ENCODE results near the gene TCP11L2. TPM values are rescaled to one million over a fixed set of nuclear protein-coding genes. Genes with fewer than 3 reads are reported as not detected.
"Not testable (repeated sequence)": the region's sequence is repeated elsewhere in the genome, so short reads cannot be mapped to it uniquely, and the experiment has no call there.

The TCP11L2 gene
- polyA plus RNA-seq, 2 donors, result 10.6 to 19.4 TPM

- 36 to 42% methylated on average over 7 of the region's 7 CpGs for WGBS, 2 donors
- no peak overlapping the region for H3K27ac ChIP-seq (ENCODE audit: low read depth in 2 of 2, low read length in 1 of 2)
- no peaks in the 10 kb centered on the region for H3K27me3 ChIP-seq (ENCODE audit: control insufficient read depth in 1 of 2, insufficient read depth in 2 of 2, low read length in 2 of 2)
- no peak overlapping the region for H3K4me3 ChIP-seq (ENCODE audit: low read depth in 1 of 2, low read length in 2 of 2)
- no peaks in the 10 kb centered on the region for H3K9me3 ChIP-seq (ENCODE audit: control insufficient read depth in 2 of 2, insufficient read depth in 1 of 2, low read depth in 1 of 2, low read length in 1 of 2)
- H3K36me3 ChIP-seq (ENCODE audit: control insufficient read depth in 2 of 2, insufficient read depth in 2 of 2, low read length in 1 of 2), result no peaks in the 10 kb centered on the region
- H3K4me1 ChIP-seq (ENCODE audit: control insufficient read depth in 2 of 2, insufficient read depth in 2 of 2, low read length in 1 of 2), result peaks cover 0 to 5% of the 10 kb centered on the region in 2 donors
These were observed 20.0 kb upstream of the TCP11L2 start for GRCh38 chr12:106282457-106283097.

GRCh38 chr12:106284358-106285105 is 18.0 kb upstream of the TCP11L2 start:
- H3K4me3 ChIP-seq (ENCODE audit: low read depth in 1 of 2, low read length in 2 of 2), result no peak overlapping the region
- H3K4me1 ChIP-seq (ENCODE audit: control insufficient read depth in 2 of 2, insufficient read depth in 2 of 2, low read length in 1 of 2), result peaks cover 2 to 4% of the 10 kb centered on the region in 2 donors
- no peaks in the 10 kb centered on the region for H3K27me3 ChIP-seq (ENCODE audit: control insufficient read depth in 1 of 2, insufficient read depth in 2 of 2, low read length in 2 of 2)
- H3K36me3 ChIP-seq (ENCODE audit: control insufficient read depth in 2 of 2, insufficient read depth in 2 of 2, low read length in 1 of 2), result no peaks in the 10 kb centered on the region
- peak overlapping the region in 1 of 2 donors; percentile 63 for H3K27ac ChIP-seq (ENCODE audit: low read depth in 2 of 2, low read length in 1 of 2)
- H3K9me3 ChIP-seq (ENCODE audit: control insufficient read depth in 2 of 2, insufficient read depth in 1 of 2, low read depth in 1 of 2, low read length in 1 of 2), result no peaks in the 10 kb centered on the region
- WGBS, 2 donors, result 39 to 58% methylated on average over 10 of the region's 10 CpGs

- 70 to 74% methylated on average over 4 of the region's 4 CpGs for WGBS, 2 donors
- H3K36me3 ChIP-seq (ENCODE audit: control insufficient read depth in 2 of 2, insufficient read depth in 2 of 2, low read length in 1 of 2), result no peaks in the 10 kb centered on the region
- peaks cover 2 to 4% of the 10 kb centered on the region in 2 donors for H3K4me1 ChIP-seq (ENCODE audit: control insufficient read depth in 2 of 2, insufficient read depth in 2 of 2, low read length in 1 of 2)
- no peaks in the 10 kb centered on the region for H3K9me3 ChIP-seq (ENCODE audit: control insufficient read depth in 2 of 2, insufficient read depth in 1 of 2, low read depth in 1 of 2, low read length in 1 of 2)
- no peaks in the 10 kb centered on the region for H3K27me3 ChIP-seq (ENCODE audit: control insufficient read depth in 1 of 2, insufficient read depth in 2 of 2, low read length in 2 of 2)
- H3K4me3 ChIP-seq (ENCODE audit: low read depth in 1 of 2, low read length in 2 of 2), result no peak overlapping the region
- H3K27ac ChIP-seq (ENCODE audit: low read depth in 2 of 2, low read length in 1 of 2), result peak overlapping the region in 1 of 2 donors; percentile 40
These were observed 16.6 kb upstream of the TCP11L2 start for GRCh38 chr12:106285982-106286381.

GRCh38 chr12:106286576-106287162 is 15.9 kb upstream of the TCP11L2 start:
- H3K4me3 ChIP-seq (ENCODE audit: low read depth in 1 of 2, low read length in 2 of 2); H3K27me3 ChIP-seq (ENCODE audit: control insufficient read depth in 1 of 2, insufficient read depth in 2 of 2, low read length in 2 of 2); H3K36me3 ChIP-seq (ENCODE audit: control insufficient read depth in 2 of 2, insufficient read depth in 2 of 2, low read length in 1 of 2); H3K4me1 ChIP-seq (ENCODE audit: control insufficient read depth in 2 of 2, insufficient read depth in 2 of 2, low read length in 1 of 2); H3K9me3 ChIP-seq (ENCODE audit: control insufficient read depth in 2 of 2, insufficient read depth in 1 of 2, low read depth in 1 of 2, low read length in 1 of 2): not testable (repeated sequence)
- peak overlapping the region in 1 of 2 donors; percentile 42 for H3K27ac ChIP-seq (ENCODE audit: low read depth in 2 of 2, low read length in 1 of 2)
- WGBS, 2 donors, result 75 to 76% methylated on average over 14 of the region's 14 CpGs

- Histone ChIP-seq H3K27me3 (ENCODE audit: control insufficient read depth in 1 of 2, insufficient read depth in 2 of 2, low read length in 2 of 2) (no peaks in the 10 kb centered on the region), H3K4me1 (ENCODE audit: control insufficient read depth in 2 of 2, insufficient read depth in 2 of 2, low read length in 1 of 2) (peaks cover 2 to 4% of the 10 kb centered on the region in 2 donors), H3K4me3 (ENCODE audit: low read depth in 1 of 2, low read length in 2 of 2) (no peak overlapping the region), H3K27ac (ENCODE audit: low read depth in 2 of 2, low read length in 1 of 2) (no peak overlapping the region), H3K36me3 (ENCODE audit: control insufficient read depth in 2 of 2, insufficient read depth in 2 of 2, low read length in 1 of 2) (no peaks in the 10 kb centered on the region), H3K9me3 (ENCODE audit: control insufficient read depth in 2 of 2, insufficient read depth in 1 of 2, low read depth in 1 of 2, low read length in 1 of 2) (no peaks in the 10 kb centered on the region)
- WGBS, 2 donors, result 48 to 64% methylated on average over 1 of the region's 1 CpG
These were observed 15.2 kb upstream of the TCP11L2 start for GRCh38 chr12:106287364-106287763.

- no peaks in the 10 kb centered on the region for H3K9me3 ChIP-seq (ENCODE audit: control insufficient read depth in 2 of 2, insufficient read depth in 1 of 2, low read depth in 1 of 2, low read length in 1 of 2)
- H3K27ac ChIP-seq (ENCODE audit: low read depth in 2 of 2, low read length in 1 of 2), result no peak overlapping the region
- H3K4me1 ChIP-seq (ENCODE audit: control insufficient read depth in 2 of 2, insufficient read depth in 2 of 2, low read length in 1 of 2), result peaks cover 2 to 4% of the 10 kb centered on the region in 2 donors
- no peak overlapping the region for H3K4me3 ChIP-seq (ENCODE audit: low read depth in 1 of 2, low read length in 2 of 2)
- no peaks in the 10 kb centered on the region for H3K36me3 ChIP-seq (ENCODE audit: control insufficient read depth in 2 of 2, insufficient read depth in 2 of 2, low read length in 1 of 2)
- no peaks in the 10 kb centered on the region for H3K27me3 ChIP-seq (ENCODE audit: control insufficient read depth in 1 of 2, insufficient read depth in 2 of 2, low read length in 2 of 2)
- WGBS, 2 donors, result 84 to 93% methylated on average over 1 of the region's 1 CpG
These were observed 14.4 kb upstream of the TCP11L2 start for GRCh38 chr12:106288101-106288493.

GRCh38 chr12:106288494-106289195 is 13.9 kb upstream of the TCP11L2 start:
- Histone ChIP-seq H3K27me3 (ENCODE audit: control insufficient read depth in 1 of 2, insufficient read depth in 2 of 2, low read length in 2 of 2) (no peaks in the 10 kb centered on the region), H3K36me3 (ENCODE audit: control insufficient read depth in 2 of 2, insufficient read depth in 2 of 2, low read length in 1 of 2) (no peaks in the 10 kb centered on the region), H3K4me1 (ENCODE audit: control insufficient read depth in 2 of 2, insufficient read depth in 2 of 2, low read length in 1 of 2) (peaks cover 2 to 4% of the 10 kb centered on the region in 2 donors), H3K27ac (ENCODE audit: low read depth in 2 of 2, low read length in 1 of 2) (peak overlapping the region; percentile 95 to 96), H3K4me3 (ENCODE audit: low read depth in 1 of 2, low read length in 2 of 2) (no peak overlapping the region), H3K9me3 (ENCODE audit: control insufficient read depth in 2 of 2, insufficient read depth in 1 of 2, low read depth in 1 of 2, low read length in 1 of 2) (no peaks in the 10 kb centered on the region)
- WGBS, 2 donors, result 40 to 54% methylated on average over 9 of the region's 9 CpGs

GRCh38 chr12:106289196-106289681 is 13.3 kb upstream of the TCP11L2 start:
- Histone ChIP-seq H3K4me1 (ENCODE audit: control insufficient read depth in 2 of 2, insufficient read depth in 2 of 2, low read length in 1 of 2) (peaks cover 2 to 4% of the 10 kb centered on the region in 2 donors), H3K4me3 (ENCODE audit: low read depth in 1 of 2, low read length in 2 of 2) (no peak overlapping the region), H3K9me3 (ENCODE audit: control insufficient read depth in 2 of 2, insufficient read depth in 1 of 2, low read depth in 1 of 2, low read length in 1 of 2) (no peaks in the 10 kb centered on the region), H3K27ac (ENCODE audit: low read depth in 2 of 2, low read length in 1 of 2) (peak overlapping the region; percentile 95 to 96), H3K27me3 (ENCODE audit: control insufficient read depth in 1 of 2, insufficient read depth in 2 of 2, low read length in 2 of 2) (no peaks in the 10 kb centered on the region), H3K36me3 (ENCODE audit: control insufficient read depth in 2 of 2, insufficient read depth in 2 of 2, low read length in 1 of 2) (no peaks in the 10 kb centered on the region)
- 22 to 42% methylated on average over 1 of the region's 1 CpG for WGBS, 2 donors

- Histone ChIP-seq H3K9me3 (ENCODE audit: control insufficient read depth in 2 of 2, insufficient read depth in 1 of 2, low read depth in 1 of 2, low read length in 1 of 2) (no peaks in the 10 kb centered on the region), H3K4me1 (ENCODE audit: control insufficient read depth in 2 of 2, insufficient read depth in 2 of 2, low read length in 1 of 2) (peaks cover 0 to 2% of the 10 kb centered on the region in 2 donors)
These were observed 11.9 kb upstream of the TCP11L2 start for GRCh38 chr12:106290666-106291065.

More at GRCh38 chr12:106290666-106291065, 11.9 kb upstream of the TCP11L2 start:
- Histone ChIP-seq H3K27ac (ENCODE audit: low read depth in 2 of 2, low read length in 1 of 2) (no peak overlapping the region), H3K27me3 (ENCODE audit: control insufficient read depth in 1 of 2, insufficient read depth in 2 of 2, low read length in 2 of 2) (no peaks in the 10 kb centered on the region), H3K36me3 (ENCODE audit: control insufficient read depth in 2 of 2, insufficient read depth in 2 of 2, low read length in 1 of 2) (no peaks in the 10 kb centered on the region), H3K4me3 (ENCODE audit: low read depth in 1 of 2, low read length in 2 of 2) (no peak overlapping the region)
- WGBS, 2 donors, result 68 to 72% methylated on average over 2 of the region's 2 CpGs

Data from esophagus (tissue), 2 donors.